C4-2B (cell line): ENCODE results near the gene CRY2.

Experiments used
- ZFX ChIP-seq: fragments of 450-650 bp; IDR thresholded peaks from 2 replicates; pipeline ENCODE4 v1.6.1; 2017
- TF ChIP-seq, protein P1 (sequence below): fragments of 450-650 bp; conservative IDR thresholded peaks from 2 replicates; pipeline ENCODE4 v1.5.1; 2017; ENCODE audit warnings: mild to moderate bottlenecking

DNA sequence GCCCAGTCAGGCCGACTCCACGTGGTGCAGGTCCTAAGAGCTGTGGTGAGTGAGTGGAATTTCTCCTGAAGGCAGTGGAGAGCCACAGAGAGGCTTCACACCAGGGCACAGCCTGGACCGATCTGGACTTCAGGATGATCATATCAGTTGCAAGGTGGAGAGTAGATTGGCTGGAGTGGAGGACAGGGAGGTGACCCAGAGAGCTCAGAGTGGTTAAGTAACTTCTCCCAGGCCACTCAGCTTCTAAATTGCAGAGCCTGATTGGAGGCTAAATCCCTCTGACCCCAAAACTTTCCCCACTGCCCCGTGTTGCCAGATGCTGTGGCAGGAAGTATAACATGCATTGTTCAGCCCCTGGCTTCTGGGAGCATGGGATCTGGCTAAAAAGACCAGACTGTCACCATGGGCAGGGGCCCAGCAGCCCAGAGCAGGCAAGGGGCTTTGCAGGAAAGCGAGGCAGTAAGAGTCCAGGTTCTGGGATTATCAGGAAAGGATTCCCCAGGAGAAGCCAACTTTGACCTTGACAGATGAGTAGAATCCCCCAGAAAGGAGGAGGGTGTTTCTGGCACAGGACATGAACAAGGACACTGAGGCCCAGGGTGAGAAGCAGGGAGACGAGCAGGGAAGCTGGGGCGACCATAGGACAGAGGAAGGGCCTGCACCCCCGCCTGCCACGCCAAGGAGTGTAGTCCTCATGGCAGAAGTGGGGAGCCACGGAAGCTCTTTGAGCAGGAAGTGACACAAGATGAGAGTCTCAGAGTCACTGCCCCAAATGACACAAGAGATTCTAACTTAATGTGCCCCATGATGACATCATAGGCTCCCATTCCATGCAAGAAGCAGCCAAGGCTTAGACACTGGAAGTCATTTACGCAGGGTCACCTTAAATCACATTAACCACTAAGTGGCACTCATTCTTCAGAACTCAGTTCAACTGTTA, 37.5 kb upstream of the CRY2 start:
- TF ChIP-seq, protein P1, sequence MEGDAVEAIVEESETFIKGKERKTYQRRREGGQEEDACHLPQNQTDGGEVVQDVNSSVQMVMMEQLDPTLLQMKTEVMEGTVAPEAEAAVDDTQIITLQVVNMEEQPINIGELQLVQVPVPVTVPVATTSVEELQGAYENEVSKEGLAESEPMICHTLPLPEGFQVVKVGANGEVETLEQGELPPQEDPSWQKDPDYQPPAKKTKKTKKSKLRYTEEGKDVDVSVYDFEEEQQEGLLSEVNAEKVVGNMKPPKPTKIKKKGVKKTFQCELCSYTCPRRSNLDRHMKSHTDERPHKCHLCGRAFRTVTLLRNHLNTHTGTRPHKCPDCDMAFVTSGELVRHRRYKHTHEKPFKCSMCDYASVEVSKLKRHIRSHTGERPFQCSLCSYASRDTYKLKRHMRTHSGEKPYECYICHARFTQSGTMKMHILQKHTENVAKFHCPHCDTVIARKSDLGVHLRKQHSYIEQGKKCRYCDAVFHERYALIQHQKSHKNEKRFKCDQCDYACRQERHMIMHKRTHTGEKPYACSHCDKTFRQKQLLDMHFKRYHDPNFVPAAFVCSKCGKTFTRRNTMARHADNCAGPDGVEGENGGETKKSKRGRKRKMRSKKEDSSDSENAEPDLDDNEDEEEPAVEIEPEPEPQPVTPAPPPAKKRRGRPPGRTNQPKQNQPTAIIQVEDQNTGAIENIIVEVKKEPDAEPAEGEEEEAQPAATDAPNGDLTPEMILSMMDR = no peak
- TF ChIP-seq ZFX = no peak
